NCI-H187 (cell line): ENCODE results near the gene MZB1.
A peak's percentile ranks its signal among the peaks of the same experiment; 100 is the strongest.
"Not testable (repeated sequence)": the region's sequence is repeated elsewhere in the genome, so short reads cannot be mapped to it uniquely, and the experiment has no call there.

ENCODE experiments used
- DNase-seq, 2 experiments: peaks; one replicate each; lab custom pipeline; 2025; lab: John Stamatoyannopoulos, UW

MZB1 gene

DNA sequence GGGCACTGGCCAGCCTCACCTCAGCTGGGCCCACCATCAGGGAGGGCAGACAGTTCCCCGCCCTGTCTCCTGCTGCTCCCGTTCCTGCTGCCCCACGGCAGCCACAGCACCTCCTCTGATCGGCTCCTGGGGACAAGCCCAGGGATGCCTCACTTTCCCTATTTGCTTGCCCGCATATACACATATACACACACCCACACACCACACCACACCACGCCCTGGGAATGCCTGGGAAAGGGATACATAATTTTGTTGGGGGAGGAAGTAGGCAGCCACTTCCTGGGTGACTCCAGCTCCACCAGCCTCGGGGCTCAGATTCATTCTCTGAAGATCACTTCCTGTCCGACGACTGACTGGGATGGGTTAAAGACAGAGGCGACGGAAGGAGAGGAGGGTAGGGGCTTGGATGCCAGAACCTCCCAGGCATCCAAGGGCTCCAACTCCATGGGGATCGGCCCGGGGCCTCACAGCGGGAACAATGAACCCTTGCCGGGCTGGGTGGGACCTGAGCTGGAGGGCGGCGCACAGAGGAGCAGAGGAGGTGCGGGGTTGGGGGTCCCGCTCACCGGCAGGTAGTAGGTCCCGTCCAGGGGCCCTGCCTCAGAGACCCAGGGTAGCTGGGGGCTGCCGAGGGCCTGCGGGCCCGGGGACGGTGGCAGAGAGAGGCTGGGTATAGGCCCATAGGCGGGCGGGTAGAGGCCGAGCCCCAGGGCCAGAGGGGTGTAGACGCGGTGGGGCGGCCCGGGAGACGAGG, 2.0 kb upstream of the MZB1 start:
- no peak for DNase-seq

DNA sequence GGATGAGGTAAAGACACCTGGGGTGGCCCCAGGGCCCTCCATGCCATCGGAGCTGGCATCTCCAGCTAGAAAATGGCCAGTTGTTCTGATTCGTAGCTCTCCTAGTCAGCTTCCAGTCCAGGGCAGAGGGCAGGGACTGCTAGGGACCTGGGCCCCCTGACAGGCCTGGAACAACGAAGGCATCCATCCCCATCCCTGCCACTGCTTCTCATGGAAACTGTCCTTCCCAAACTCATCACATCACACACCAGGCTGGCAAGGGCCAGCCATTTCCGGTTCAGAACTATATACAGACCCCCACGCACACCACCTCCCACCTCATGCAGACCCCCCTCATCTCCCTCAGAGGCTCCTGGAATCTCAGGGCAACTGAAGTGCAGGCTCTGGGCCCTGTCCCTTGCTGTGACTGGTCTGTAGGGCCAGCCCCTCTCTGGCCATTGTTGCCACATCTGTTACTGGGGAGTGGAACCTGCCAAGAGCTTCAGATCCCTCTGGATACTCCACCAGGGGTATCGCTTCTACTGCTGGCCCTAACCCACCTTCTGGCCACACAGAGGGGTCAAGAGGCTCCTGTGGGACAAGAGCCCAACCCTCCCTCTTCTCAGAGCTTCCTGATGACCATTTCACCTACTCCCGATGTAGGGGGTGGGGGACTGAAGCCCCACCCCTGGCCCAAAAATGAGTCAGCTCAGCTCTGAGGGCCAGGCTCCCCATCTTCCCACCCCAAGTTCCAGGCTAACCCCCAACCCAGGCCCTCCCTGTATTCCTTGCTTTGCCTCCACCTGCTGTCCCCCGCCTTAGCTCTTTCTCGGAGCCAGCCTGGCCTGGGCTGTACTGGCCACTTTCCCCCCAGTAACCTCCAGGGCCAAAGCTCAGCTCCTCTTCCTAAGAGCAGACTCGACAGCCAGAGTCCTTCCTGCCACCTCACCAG, 1.2 kb upstream of the MZB1 start:
- no peak for DNase-seq

DNA sequence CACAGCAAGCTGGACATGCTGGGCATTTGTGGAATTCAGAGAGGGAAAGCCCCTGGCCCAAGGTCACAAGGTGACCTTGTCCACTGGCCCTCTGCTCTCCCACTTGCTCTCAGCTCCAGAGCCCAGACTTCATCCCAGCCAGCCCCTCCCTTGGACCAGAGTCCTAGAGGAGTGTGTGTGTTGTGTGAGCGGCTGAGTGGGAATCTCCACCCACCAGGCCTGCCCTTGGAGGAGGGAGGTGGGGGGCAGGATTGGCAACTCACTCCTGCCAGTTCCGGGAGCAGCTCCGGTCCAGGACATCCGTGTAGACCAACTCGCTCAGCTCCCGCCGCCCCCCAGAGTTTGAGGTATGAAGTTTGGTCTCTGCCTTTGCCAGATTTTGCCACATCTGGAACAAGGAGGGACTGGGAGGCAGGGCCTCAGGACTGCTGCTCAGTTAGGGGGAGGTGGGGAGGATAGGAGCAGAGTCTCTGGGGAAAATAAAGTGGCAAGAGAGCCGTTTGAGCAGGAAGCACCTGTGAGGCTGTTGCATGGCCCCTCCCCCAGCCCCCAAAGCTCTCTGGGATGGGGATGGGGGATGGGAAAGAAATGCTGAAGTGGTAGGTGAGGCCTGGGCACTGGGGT, 1.4 kb downstream of the MZB1 start:
- DNase-seq = peak in 1 of 2 experiments; percentile 6

DNA sequence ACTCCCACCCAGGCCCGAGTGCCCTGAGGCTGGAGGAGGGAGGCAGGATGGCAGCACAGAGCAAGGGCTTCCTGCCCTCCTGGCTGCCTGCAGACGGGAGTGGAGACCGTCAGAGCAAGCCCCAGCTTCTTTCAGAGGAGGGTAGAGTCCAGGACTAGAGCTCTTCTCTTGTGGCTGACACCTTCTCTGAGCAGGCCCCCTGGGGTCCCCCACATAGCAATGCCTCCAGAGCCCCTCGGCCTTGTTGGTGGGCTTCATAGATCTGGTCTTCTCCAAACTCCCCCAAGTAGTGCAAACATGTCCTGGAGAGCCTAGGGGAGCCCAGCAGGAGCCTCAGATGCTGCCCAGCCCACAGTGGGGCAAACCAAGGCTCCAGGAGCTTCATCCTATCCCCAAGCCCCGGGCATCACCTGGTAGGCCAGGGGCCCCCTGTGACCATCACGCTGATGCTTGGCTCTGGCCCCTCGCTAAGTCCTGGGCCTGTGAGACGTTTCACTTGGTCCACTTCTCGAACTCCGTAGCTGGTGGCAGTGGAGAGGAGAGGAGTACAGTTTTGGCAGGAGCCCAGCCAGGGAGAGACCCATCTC, 2.0 kb downstream of the MZB1 start:
- DNase-seq = no peak

DNA sequence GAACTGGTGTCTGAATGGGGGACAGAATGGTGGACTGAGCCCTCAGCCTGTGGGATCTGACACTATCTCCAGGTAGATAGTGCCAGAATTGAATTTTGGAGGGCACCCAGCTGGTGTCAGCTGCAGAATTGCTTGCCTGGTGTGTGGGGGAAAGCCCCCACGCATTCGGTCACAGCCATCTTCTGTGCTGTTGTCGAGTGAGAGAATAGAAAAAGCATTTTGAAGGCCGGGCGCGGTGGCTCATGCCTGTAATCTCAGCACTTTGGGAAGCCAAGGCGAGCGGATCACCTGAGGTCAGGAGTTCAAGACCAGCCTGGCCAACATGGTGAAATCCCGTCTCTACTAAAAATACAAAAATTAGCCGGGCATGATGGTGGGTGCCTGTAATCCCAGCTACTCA, 2.8 kb downstream of the MZB1 start:
- not testable (repeated sequence) for DNase-seq

DNA sequence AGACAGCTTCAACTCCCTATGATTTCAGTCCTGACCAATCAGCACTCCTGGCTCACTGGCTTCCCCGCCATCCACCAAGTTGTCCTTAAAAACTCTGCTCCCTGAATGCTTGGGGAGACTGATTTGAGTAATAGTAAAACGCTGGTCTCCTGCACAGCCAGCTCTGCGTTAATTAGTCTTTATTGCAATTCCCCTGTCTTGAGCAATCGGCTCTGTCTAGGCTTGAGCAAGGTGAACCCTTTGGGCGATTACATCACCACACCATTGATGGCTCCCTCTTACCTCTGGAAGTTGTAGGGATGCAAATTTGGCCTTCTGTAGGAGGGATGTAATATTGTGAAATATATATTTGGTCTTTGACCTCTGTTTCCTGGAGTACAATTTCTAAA, 3.7 kb downstream of the MZB1 start:
- DNase-seq = no peak

DNA sequence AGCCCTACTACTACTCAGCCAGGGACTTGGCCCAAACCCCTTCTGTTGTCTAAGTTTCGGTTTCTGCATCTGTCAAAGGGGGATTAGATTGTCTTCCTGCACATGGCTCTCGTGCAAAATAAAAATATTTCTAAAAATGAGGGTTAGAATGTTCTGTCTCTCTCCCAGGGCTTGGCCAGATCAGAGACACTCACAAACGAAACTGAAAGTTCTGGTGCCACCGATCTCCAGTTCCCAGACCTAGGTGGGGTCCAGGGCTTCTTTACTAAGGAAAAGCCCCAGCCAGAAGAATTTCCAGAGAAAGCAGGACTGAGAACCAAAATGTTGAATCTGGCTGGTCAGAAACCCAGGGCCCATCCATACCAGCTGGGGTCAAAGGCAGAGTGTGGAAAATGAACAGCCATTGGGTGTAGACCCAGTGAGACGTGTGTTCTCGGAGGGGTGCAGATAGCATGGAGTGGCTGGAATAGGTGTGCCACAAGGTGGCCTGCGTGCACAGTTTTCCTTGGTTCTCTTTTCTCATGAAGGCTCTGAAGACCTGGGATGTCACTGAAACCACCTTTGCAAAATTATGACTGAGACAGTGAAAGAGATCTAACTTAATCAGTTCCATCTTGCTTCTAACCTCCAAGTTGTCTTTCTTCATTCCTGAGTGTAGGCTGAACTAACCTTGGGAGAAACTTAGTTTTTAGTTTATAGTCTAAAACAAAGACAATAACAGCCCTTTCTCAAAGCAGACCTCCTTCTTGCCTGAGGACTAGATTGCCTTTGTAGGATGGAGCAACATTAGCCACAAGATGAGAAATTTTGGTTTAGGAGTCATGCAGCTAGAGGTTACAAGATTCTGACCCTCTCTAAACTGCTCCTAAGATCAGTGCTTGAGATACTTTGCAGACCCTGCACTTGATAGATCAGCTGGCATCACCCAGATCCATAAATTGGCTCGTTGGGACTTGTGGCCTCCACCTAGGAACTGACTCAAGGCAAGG, 4.4 kb downstream of the MZB1 start:
- DNase-seq = no peak

DNA sequence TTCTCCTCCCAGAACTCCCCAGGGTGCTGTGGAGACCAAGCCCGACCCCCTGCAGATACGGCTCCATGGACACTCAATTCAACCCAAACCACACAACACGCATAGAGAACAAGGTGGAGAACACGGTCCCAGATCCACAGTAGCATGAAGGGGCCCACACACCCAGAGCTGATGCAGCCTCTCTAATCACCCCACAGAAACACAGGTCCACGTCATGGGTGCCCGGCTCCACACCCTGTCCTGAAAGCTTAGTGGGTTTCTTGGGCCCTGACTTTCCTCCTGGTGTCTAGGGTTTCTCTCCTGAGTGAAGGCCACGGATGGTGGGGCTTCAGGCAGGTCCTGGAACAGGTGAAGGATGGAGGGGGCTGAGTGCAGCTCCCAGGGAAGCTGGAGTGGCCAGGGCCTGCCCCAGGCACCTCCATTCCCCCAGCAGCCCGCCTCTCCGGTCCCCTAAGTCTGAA, 5.1 kb downstream of the MZB1 start:
- DNase-seq = no peak

DNA sequence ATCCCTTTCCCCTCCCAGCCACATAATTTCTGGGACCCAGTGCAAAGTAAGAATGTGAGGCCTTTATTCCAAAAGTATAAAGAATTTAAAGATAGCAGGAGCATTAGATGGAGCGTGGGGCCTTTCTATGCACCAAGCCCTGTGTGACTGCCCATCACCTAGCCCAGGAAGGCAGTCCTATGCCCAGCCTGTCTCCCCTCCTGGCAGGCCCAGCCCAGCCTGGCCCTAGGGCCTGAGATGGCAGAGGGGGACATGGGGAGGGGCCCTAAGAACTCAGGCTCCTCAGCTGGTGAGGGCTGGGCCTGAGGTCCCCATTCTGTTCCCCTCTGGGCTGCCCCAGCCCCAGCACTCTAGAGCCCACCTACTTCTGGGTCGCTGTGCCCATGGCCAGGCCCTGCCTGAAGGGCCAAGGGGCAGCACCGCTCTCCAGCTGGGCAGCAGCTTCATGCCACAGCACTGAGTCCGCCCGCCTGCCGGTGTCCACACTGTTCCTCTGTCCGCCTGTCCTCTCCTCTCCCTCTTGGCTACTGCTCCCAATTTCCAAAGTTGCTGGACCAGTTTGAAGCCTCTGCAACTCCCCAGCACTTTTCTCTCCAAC, 5.6 kb downstream of the MZB1 start:
- no peak for DNase-seq

DNA sequence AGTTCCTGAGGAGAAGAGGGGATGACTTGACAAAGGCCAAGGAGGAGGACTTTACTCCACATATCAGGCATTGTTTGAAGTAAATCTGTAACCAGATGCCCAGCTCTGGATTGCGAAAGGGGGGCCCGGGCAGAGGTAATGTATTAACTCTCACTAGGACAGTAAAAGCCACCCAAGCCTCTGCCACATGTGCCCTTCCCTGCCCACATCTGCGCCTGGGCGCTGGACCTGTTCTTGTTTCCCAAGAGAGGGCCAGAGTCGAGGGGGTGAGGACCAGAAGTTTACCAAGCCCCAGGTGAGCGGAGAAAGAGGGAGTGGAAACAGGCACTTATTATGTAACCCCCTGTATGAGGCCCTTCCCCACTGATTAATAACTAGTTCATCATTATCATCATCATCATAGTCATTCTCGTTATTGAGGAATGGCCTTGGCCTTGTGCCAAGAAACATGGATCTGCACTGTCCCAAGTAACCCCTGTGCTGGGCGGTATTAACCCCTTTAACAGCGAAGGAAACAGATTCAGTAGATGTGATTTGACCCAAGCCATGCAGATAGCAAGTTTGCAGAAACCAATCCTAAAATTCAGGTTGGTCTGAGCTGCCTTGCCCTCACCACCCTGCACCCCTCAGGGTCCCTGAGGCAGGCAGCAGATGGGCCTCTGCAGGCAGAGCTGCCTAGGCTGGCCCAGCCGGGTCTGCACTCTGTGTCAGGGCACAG, 6.3 kb downstream of the MZB1 start, which contains the start of gene SLC23A1:
Gene SLC23A1 (minus strand): TSS at position 23 of the 718 bp plus-strand sequence. CDS start 44 bp downstream, outside the sequence.
- no peak for DNase-seq

DNA sequence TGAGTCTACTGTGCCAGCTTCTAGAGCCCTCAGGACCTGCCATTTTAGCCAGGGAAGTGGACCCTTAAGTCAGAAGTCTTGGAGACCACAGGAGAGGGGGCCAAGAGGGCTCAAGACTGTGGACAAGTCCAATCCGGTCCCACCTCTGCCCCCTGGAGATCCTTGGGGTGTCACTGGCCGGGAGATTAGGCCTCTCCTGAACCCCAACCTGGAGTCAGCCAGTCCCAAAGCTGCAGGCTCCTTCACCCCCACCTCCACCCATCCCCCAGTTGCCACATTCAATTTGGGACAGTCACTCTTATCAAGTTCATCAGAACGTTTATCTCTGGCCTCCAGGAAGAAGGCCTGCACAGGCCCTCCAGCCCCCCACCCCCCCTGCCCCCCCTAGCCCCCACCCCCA, 6.9 kb downstream of the MZB1 start:
- DNase-seq = no peak

DNA sequence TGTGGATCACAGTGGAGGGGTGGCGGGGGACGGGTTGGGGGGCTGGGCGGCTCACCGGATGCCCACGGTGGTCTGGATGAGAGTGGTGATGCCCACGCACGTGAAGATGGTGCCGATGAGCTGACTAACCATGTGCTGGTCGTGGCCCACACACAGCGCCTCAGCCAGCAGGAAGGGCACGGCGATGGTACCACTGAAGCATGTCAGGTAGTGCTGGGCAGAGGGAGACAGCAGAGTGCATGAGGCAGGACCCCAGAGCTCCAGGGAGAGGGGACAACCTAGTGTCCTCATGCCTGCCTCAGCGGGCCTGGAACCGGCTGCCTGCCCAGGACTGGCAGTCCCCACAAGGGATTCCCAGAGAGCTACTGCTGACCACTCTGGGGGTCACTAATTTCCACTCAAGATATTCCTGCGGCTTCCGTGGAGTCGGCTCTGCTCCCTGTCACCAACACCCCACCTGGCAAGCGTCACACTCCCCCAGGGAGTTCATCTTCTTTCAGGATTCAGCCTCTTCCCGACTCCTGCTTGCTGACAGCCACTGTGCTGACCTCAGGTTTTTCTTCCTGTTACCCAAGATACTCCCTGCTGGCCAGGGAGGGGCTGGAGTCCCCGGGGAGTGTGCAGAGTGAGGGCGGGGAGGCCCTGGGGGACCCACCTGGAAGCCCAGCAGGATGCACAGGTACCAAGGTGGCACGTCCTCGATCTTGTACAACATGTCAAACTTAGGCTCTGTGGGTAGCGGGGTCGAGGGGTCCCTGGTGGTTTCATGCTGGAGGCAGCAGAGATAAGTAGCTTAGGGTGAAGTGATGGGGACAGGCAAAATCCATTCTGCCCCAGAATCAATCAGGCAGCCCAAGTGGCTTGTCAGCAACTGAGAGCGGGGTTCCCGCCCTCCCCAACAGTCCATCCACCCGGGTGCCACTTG, 7.6 kb downstream of the MZB1 start:
- no peak for DNase-seq

DNA sequence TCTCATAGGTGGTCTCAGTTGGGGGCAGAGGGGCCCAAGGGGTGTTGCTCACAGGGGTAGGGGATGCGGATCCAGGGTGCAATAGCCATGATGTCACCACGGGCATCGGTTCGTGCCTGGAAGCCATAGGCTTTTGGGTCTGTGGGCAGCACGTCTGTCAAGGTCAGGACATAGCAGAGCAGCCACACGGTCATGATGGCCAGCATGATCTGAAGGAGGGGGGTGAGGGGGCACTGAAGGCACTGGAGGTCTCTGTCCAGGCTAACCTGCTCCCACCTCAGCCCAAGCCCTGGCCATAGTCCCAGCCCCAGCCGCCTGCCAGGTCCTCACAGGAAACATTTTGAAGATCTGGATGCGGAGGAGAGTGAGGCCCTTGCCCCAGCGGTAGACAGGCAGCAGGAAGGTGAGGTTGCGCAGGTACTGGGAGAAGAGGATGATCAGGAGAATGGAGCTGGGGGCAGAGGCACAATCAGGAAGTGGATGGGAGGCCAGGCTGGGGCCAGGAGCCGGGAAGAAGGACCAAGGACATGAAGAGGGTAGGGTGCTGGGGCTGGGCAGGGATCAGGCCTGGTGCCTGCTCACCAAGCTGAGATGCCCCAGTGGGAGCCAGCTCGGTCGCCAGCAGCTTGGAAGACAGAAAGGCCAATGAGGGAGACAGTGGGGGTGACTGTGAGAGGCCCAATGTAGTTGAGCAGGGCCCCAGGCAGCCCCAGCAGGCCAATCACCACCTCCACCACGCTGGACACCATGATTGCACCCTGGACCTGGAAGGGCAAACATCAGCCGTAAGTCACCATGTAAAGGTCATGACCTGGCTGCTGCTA, 9.9 kb downstream of the MZB1 start:
- no peak for DNase-seq

DNA sequence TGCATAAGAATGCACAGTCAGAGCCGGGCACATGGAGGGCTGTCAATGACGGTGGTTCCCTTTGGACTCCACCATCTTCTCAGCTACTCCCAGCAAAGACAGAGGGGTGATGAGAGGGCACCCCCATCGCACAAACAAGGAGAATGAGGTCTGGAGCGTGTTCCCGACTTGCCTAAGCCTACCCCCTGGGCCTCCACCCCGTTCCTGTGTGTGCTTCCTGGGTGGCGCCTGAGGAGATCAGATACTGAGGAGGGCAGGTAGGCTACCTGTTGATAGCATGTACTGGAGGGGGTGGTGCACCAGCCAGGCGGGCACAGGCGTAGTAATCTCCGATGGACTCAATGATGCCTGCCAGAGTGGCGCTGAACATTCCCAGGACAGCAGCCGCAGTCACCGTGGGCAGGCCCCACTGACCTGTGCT, 10.8 kb downstream of the MZB1 start:
- no peak for DNase-seq

DNA sequence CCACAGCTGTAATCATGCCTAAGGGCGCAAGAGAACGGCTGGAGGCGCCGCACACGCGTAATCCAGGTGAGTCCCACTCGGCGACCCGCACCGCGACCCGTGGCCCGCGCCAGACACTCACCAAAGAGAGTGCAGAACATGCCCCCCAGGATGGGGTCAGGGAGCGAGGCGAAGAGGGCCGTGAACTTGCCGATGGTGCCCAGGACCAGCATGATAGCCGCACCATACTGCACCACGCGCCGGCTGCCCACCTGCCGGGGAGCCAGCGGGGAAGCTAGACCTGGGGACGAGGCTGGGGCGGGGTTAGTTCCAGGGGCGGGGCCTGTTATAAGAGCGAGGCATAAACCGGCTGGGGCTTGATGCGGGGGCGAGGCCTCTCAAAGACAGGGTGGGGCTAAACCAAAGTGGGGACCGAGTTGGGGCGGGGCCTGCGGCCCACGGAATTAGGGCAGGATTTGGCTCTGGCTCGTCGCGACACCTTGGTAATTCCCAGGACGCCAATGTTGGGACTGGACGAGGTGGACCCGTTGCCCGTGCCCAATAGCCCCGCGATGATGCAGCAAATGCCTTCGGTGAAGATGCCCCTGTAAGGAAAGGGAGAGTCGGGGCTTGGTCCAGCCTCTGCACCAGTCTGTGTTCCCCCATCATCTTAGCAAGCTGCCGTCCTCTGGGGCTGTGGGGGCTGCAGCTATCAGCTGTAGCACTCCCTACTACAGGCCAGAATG, 11.4 kb downstream of the MZB1 start:
- no peak for DNase-seq

DNA sequence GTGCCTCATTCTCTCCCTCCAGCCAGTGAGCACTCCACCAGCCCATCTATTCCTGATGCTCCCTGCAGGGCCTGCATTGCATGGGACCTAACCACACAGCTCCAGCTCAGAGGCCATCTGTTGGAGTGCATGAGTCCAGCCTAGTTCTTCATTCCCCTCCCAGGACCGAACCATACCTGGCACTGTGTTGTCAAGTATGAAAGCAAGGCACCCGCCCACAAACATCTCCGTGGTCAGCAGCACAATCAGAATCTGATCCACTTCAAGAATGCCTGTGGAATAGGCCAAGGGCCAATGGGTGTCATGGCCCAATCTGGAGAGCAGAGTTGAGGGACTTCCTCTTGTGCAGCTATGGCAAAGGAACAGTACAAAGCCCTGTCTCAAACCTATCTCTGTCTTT, 12.5 kb downstream of the MZB1 start:
- no peak for DNase-seq

DNA sequence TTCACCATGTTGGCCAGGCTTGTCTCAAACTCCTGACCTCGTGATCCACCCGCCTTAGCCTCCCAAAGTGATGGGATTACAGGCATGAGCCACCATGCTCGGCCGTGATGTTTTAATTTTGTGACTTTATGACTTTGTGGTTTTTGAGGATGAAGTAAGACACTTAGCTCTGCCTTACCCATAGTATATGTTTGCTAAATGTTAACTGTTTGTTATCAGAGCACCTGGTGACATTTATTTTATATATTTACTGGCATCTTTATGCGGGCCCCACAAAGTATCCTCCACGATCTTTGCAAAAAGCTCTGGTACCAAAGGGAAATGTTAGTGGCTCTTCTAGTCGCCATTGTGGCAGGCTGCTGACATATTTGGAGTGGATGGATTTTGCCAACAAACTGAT, 13.3 kb downstream of the MZB1 start:
- no peak for DNase-seq
